ENCODE results near the gene IGF2R.
"Not testable (repeated sequence)": the region's sequence is repeated elsewhere in the genome, so short reads cannot be mapped to it uniquely, and the experiment has no call there.

IGF2R gene

GRCh38 chr6:160131636-160132296, 162.9 kb downstream of the IGF2R start:
- no peak for DNase-seq

GRCh38 chr6:160132297-160132637, 163.4 kb downstream of the IGF2R start:
- DNase-seq = no peak

GRCh38 chr6:160132776-160133338, 164.0 kb downstream of the IGF2R start:
- no peak for DNase-seq

GRCh38 chr6:160133441-160134336, 164.8 kb downstream of the IGF2R start:
- DNase-seq = no peak

GRCh38 chr6:160134337-160134751, 165.5 kb downstream of the IGF2R start:
- DNase-seq = not testable (repeated sequence)

- DNase-seq = no peak
These were observed 166.1 kb downstream of the IGF2R start for GRCh38 chr6:160134779-160135547.

- DNase-seq = no peak
These were observed 167.2 kb downstream of the IGF2R start for GRCh38 chr6:160135907-160136655.

GRCh38 chr6:160137130-160137988, 168.5 kb downstream of the IGF2R start:
- no peak for DNase-seq

GRCh38 chr6:160137989-160138835, 169.3 kb downstream of the IGF2R start:
- DNase-seq = peak; percentile 47

GRCh38 chr6:160138839-160139419, 170.0 kb downstream of the IGF2R start:
- no peak for DNase-seq

- DNase-seq = no peak
These were observed 170.6 kb downstream of the IGF2R start for GRCh38 chr6:160139420-160139851.

GRCh38 chr6:160140493-160140892, 171.6 kb downstream of the IGF2R start:
- not testable (repeated sequence) for DNase-seq

GRCh38 chr6:160141001-160141726, 172.3 kb downstream of the IGF2R start:
- no peak for DNase-seq

GRCh38 chr6:160142115-160142715, 173.3 kb downstream of the IGF2R start:
- no peak for DNase-seq

GRCh38 chr6:160146454-160147145, 177.7 kb downstream of the IGF2R start:
- DNase-seq = no peak

- no peak for DNase-seq
These were observed 178.3 kb downstream of the IGF2R start for GRCh38 chr6:160147146-160147536.

GRCh38 chr6:160154471-160154870, 185.6 kb downstream of the IGF2R start:
- no peak for DNase-seq

- DNase-seq = no peak
These were observed 188.0 kb downstream of the IGF2R start for GRCh38 chr6:160156842-160157241.
